SK-N-SH treated with all-trans-retinoic acid at 6 μM for 48 hours (cell line): ENCODE data around the gene UFD1.

Source experiments
- ATAC-seq: fragments of 200-7000 bp; cut with Tn5 transposase; 3 replicates; pipeline ENCODE4 v1.9.1; 2020; ENCODE audit warnings: mild to moderate bottlenecking, moderate library complexity
- ARNTL ChIP-seq: fragments of 450-650 bp; formaldehyde crosslinking; IDR thresholded peaks from 2 replicates; pipeline ENCODE4 v1.5.0; 2020; ENCODE audit warnings: low read depth, mild to moderate bottlenecking, moderate library complexity, borderline replicate concordance
- BACH2 ChIP-seq: fragments of 250-450 bp; sonication (Bioruptor Pico); IDR thresholded peaks from 2 replicates; pipeline ENCODE4 v1.9.0; 2021; ENCODE audit warnings: mild to moderate bottlenecking, borderline replicate concordance
- CREB5 ChIP-seq: fragments of 250-450 bp; sonication (Bioruptor Pico); IDR thresholded peaks from 2 replicates; pipeline ENCODE4 v1.5.1; 2020; ENCODE audit warnings: low read depth, mild to moderate bottlenecking, moderate library complexity
- CSRNP3 ChIP-seq: fragments of 250-450 bp; sonication (Bioruptor Pico); IDR thresholded peaks from 2 replicates; pipeline ENCODE4 v1.5.1; 2021; ENCODE audit warnings: mild to moderate bottlenecking, moderate library complexity
- ESRRG ChIP-seq: fragments of 250-450 bp; sonication (Bioruptor Pico); IDR thresholded peaks from 2 replicates; pipeline ENCODE4 v1.6.1; 2021; ENCODE audit warnings: mild to moderate bottlenecking
- GLIS3 ChIP-seq: fragments of 250-450 bp; sonication (Bioruptor Pico); IDR thresholded peaks from 2 replicates; pipeline ENCODE4 v1.5.0; 2020; ENCODE audit warnings: mild to moderate bottlenecking, moderate library complexity
- ISL1 ChIP-seq: fragments of 250-450 bp; sonication (Bioruptor Pico); IDR thresholded peaks from 2 replicates; pipeline ENCODE4 v2.1.2; 2022; ENCODE audit warnings: mild to moderate bottlenecking, moderate library complexity
- OSR1 ChIP-seq: fragments of 250-450 bp; sonication (Bioruptor Pico); IDR thresholded peaks from 2 replicates; pipeline ENCODE4 v1.8.0; 2022; ENCODE audit warnings: moderate library complexity, mild to moderate bottlenecking, inconsistent platforms
- POU6F1 ChIP-seq: fragments of 250-450 bp; sonication (Bioruptor Pico); IDR thresholded peaks from 2 replicates; pipeline ENCODE4 v1.8.0; 2021; ENCODE audit warnings: low read depth, mild to moderate bottlenecking, moderate library complexity, borderline replicate concordance
- PPARA ChIP-seq: fragments of 250-450 bp; sonication (Bioruptor Pico); IDR thresholded peaks from 2 replicates; pipeline ENCODE4 v1.5.0; 2020; ENCODE audit warnings: mild to moderate bottlenecking, borderline replicate concordance
- RARB ChIP-seq: fragments of 250-450 bp; sonication (Bioruptor Pico); IDR thresholded peaks from 2 replicates; pipeline ENCODE4 v1.8.0; 2021; ENCODE audit warnings: mild to moderate bottlenecking, moderate library complexity
- SNAI2 ChIP-seq: fragments of 250-450 bp; sonication (Bioruptor Pico); IDR thresholded peaks from 2 replicates; pipeline ENCODE4 v1.5.0; 2020; ENCODE audit warnings: mild to moderate bottlenecking, moderate library complexity
- TCF4 ChIP-seq: fragments of 250-450 bp; sonication (Bioruptor Pico); IDR thresholded peaks from 2 replicates; pipeline ENCODE4 v1.8.0; 2021; ENCODE audit warnings: mild to moderate bottlenecking, moderate library complexity, borderline replicate concordance
- TOX ChIP-seq: fragments of 250-450 bp; sonication (Bioruptor Pico); IDR thresholded peaks from 2 replicates; pipeline ENCODE4 v1.8.0; 2021; ENCODE audit warnings: mild to moderate bottlenecking, moderate library complexity, borderline replicate concordance
- TSHZ2 ChIP-seq: fragments of 250-450 bp; sonication (Bioruptor Pico); IDR thresholded peaks from 2 replicates; pipeline ENCODE4 v1.5.0; 2020; ENCODE audit warnings: mild to moderate bottlenecking, moderate library complexity
- ZC3H10 ChIP-seq: fragments of 250-450 bp; sonication (Bioruptor Pico); IDR thresholded peaks from 2 replicates; pipeline ENCODE4 v1.5.1; 2021; ENCODE audit warnings: mild to moderate bottlenecking, moderate library complexity
- ZFP3 ChIP-seq: fragments of 250-450 bp; sonication (Bioruptor Pico); IDR thresholded peaks from 2 replicates; pipeline ENCODE4 v1.5.0; 2020; ENCODE audit warnings: mild to moderate bottlenecking, moderate library complexity
- ZFP30 ChIP-seq: fragments of 450-650 bp; formaldehyde crosslinking; IDR thresholded peaks from 2 replicates; pipeline ENCODE4 v1.5.0; 2022; ENCODE audit warnings: mild to moderate bottlenecking, moderate library complexity
- ZNF565 ChIP-seq: fragments of 450-650 bp; formaldehyde crosslinking; conservative IDR thresholded peaks from 2 replicates; pipeline ENCODE4 v1.5.0; 2020; ENCODE audit warnings: low read depth, mild to moderate bottlenecking, moderate library complexity
- ZNF70 ChIP-seq: fragments of 450-650 bp; formaldehyde crosslinking; IDR thresholded peaks from 2 replicates; pipeline ENCODE4 v1.5.0; 2020; ENCODE audit warnings: mild to moderate bottlenecking, moderate library complexity
- ZNF8 ChIP-seq: fragments of 450-650 bp; formaldehyde crosslinking; IDR thresholded peaks from 2 replicates; pipeline ENCODE4 v1.5.0; 2020; ENCODE audit warnings: mild to moderate bottlenecking, moderate library complexity
- TF ChIP-seq, protein P1 (sequence below): fragments of 250-450 bp; sonication (Bioruptor Pico); IDR thresholded peaks from 2 replicates; pipeline ENCODE4 v1.8.0; 2020; ENCODE audit warnings: mild to moderate bottlenecking, moderate library complexity, borderline replicate concordance

The UFD1 gene

DNA sequence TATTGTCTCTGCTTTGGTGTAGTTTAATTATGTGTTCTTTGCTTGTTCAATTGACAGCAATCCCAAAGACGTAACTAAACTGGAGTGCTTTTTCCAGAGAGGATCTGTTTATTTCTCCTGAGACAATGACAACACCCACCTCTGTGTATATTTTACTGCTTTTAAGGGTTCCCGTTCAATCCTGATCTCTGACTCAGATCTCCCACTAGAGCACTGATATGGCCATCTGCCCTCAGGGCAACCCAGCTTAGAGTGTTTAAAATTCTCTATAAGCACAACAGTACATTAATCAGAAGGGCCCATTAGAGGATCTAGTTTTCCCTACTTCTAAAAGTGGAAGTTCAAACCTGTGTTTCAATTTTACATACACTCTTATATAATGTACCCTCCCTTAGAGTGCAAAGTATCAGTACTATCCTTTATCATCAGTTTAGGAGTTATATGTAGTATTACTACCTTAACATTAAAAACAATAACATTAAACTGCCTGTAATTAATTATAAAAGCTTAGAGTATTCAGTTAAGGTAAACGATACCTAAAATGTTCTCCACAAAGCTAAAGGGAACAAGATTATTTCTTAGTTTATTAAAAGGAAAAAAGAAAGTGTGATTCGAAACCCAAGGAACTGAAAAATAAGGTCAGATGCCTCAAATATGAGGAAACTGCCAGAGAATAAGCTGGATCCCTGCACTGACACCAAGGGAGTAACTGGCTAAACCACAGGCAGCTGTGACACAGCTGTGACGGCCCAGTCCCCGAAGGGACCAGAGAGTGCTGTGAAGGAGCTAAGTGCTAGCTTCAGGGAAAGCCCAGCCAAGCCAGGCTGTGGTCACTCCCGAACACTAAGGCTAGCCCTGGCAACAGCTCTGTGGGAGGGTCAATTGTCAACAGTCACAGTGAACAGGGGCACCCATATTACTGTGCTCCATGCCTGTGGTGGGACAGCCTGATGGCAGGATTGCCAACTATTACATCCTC lies 15.2 kb downstream of the UFD1 start:
- no peak for TF ChIP-seq ISL1
- no peak for TF ChIP-seq SNAI2
- TF ChIP-seq TCF4 (CRISPR knock-in tag), result no peak
- TF ChIP-seq RARB (CRISPR knock-in tag), result no peak
- no peak for TF ChIP-seq GLIS3 (CRISPR knock-in tag)
- TF ChIP-seq ZNF565, result no peak
- no peak for TF ChIP-seq TOX (CRISPR knock-in tag)
- TF ChIP-seq ZFP3 (CRISPR knock-in tag), result no peak
- TF ChIP-seq, protein P1, sequence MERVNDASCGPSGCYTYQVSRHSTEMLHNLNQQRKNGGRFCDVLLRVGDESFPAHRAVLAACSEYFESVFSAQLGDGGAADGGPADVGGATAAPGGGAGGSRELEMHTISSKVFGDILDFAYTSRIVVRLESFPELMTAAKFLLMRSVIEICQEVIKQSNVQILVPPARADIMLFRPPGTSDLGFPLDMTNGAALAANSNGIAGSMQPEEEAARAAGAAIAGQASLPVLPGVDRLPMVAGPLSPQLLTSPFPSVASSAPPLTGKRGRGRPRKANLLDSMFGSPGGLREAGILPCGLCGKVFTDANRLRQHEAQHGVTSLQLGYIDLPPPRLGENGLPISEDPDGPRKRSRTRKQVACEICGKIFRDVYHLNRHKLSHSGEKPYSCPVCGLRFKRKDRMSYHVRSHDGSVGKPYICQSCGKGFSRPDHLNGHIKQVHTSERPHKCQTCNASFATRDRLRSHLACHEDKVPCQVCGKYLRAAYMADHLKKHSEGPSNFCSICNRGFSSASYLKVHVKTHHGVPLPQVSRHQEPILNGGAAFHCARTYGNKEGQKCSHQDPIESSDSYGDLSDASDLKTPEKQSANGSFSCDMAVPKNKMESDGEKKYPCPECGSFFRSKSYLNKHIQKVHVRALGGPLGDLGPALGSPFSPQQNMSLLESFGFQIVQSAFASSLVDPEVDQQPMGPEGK, result no peak
- no peak for TF ChIP-seq TSHZ2 (CRISPR knock-in tag)
- no peak for TF ChIP-seq BACH2 (CRISPR knock-in tag)
- ATAC-seq, result no peak

DNA sequence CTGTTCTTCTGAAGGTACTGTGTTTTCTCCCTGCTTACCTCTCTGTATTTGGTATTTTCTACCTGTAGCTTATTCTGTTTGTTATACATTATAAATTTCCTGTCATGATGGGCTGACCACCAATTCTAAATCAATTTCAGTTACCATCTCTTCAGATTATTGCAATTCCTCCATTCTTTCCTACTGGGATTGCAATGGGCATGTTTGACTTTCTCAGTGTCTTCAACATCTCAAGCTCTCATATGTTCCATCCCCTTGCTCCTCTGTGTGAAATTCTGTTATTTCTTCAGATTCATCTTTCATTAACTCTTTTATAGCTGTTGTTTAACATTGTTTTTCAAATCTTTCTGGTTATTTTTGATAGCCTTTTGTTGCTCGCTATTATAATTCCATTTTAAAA lies 16.0 kb downstream of the UFD1 start:
- no peak for ATAC-seq
- TF ChIP-seq CREB5 (CRISPR knock-in tag) (no peak), ZFP30 (no peak), OSR1 (CRISPR knock-in tag) (no peak)

GRCh38 chr22:19461506-19461905 lies 17.5 kb downstream of the UFD1 start:
- TF ChIP-seq ZNF565, result no peak
- TF ChIP-seq PPARA (CRISPR knock-in tag), result no peak
- TF ChIP-seq CSRNP3 (CRISPR knock-in tag), result no peak
- TF ChIP-seq OSR1 (CRISPR knock-in tag), result no peak
- TF ChIP-seq ZFP3 (CRISPR knock-in tag), result no peak
- no peak for TF ChIP-seq ZNF70 (CRISPR knock-in tag)
- TF ChIP-seq ESRRG (CRISPR knock-in tag), result no peak
- no peak for TF ChIP-seq ZC3H10
- no peak for TF ChIP-seq ARNTL (CRISPR knock-in tag)
- no peak for TF ChIP-seq POU6F1 (CRISPR knock-in tag)
- TF ChIP-seq, protein P1, result no peak
- TF ChIP-seq ZNF8 (CRISPR knock-in tag), result no peak
- TF ChIP-seq TCF4 (CRISPR knock-in tag), result no peak
- TF ChIP-seq SNAI2, result no peak
- no peak for TF ChIP-seq CREB5 (CRISPR knock-in tag)
- no peak for TF ChIP-seq BACH2 (CRISPR knock-in tag)
- ATAC-seq, result no peak
